Endothelial cell of umbilical vein (primary cell): ENCODE results near the gene GPRIN1.

Source experiments
- EZH2 ChIP-seq: IDR thresholded peaks from 2 replicates; pipeline ENCODE4 v1.6.1; 2012; ENCODE audit warnings: borderline replicate concordance, low read depth, mild to moderate bottlenecking, moderate library complexity, low read length, inconsistent platforms; ENCODE audit not compliant: severe bottlenecking
- FOS ChIP-seq: IDR thresholded peaks from 2 replicates; pipeline ENCODE4 v1.6.1; 2011; ENCODE audit warnings: mild to moderate bottlenecking, low read length, moderate library complexity, borderline replicate concordance; ENCODE audit not compliant: insufficient read depth
- JUN ChIP-seq: IDR thresholded peaks from 2 replicates; pipeline ENCODE4 v1.6.1; 2011; ENCODE audit warnings: borderline replicate concordance, low read depth; ENCODE audit not compliant: insufficient read length, insufficient read depth
- MYC ChIP-seq: IDR thresholded peaks from one replicate; pipeline ENCODE4 v1.6.1; 2011; ENCODE audit warnings: mild to moderate bottlenecking, low read depth, low read length
- POLR2A ChIP-seq: IDR thresholded peaks from 2 replicates; pipeline ENCODE4 v1.6.1; 2012; ENCODE audit warnings: low read depth, mild to moderate bottlenecking, control low read depth, low read length
- POLR2AphosphoS5 ChIP-seq: IDR thresholded peaks from 2 replicates; pipeline ENCODE4 v1.6.1; 2012; ENCODE audit warnings: low read depth, mild to moderate bottlenecking, control low read depth, low read length, moderate library complexity; ENCODE audit not compliant: insufficient read depth
- TF ChIP-seq, protein P1 (sequence below), 2 donors: IDR thresholded peaks; 1 replicate in 1 of 2; 2 replicates in 1 of 2; pipeline ENCODE4 v1.5.1; 2011; ENCODE audit warnings: low read length in 2 of 2, mild to moderate bottlenecking in 2 of 2, moderate library complexity in 2 of 2, control low read depth in 1 of 2, inconsistent platforms in 1 of 2, low read depth in 1 of 2; ENCODE audit not compliant: insufficient read depth in 1 of 2; ENCODE audit errors: extremely low read depth in 1 of 2
- TF ChIP-seq, protein P2 (sequence below): IDR thresholded peaks from 2 replicates; pipeline ENCODE4 v1.6.1; 2011; ENCODE audit not compliant: insufficient read depth, insufficient read length

GRCh38 chr5:176652136-176652535 lies 42.2 kb upstream of the GPRIN1 start:
- TF ChIP-seq, protein P1, sequence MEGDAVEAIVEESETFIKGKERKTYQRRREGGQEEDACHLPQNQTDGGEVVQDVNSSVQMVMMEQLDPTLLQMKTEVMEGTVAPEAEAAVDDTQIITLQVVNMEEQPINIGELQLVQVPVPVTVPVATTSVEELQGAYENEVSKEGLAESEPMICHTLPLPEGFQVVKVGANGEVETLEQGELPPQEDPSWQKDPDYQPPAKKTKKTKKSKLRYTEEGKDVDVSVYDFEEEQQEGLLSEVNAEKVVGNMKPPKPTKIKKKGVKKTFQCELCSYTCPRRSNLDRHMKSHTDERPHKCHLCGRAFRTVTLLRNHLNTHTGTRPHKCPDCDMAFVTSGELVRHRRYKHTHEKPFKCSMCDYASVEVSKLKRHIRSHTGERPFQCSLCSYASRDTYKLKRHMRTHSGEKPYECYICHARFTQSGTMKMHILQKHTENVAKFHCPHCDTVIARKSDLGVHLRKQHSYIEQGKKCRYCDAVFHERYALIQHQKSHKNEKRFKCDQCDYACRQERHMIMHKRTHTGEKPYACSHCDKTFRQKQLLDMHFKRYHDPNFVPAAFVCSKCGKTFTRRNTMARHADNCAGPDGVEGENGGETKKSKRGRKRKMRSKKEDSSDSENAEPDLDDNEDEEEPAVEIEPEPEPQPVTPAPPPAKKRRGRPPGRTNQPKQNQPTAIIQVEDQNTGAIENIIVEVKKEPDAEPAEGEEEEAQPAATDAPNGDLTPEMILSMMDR (IDR thresholded peaks at IDR 0.05; ENCODE audit: extremely low read depth in 1 of 2, insufficient read depth in 1 of 2, low read depth in 1 of 2, low read length in 2 of 2): no peak
- TF ChIP-seq EZH2 (no peak), POLR2A (no peak), POLR2AphosphoS5 (no peak), FOS (no peak), MYC (no peak), JUN (no peak)
- TF ChIP-seq, protein P2, sequence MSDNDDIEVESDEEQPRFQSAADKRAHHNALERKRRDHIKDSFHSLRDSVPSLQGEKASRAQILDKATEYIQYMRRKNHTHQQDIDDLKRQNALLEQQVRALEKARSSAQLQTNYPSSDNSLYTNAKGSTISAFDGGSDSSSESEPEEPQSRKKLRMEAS: no peak
